ENCODE results near the gene MRPS7. TPM values are rescaled to one million over a fixed set of nuclear protein-coding genes. Genes with fewer than 3 reads are reported as not detected.

MRPS7 gene
- total and polyA plus RNA-seq, 2 donors (not counting 1 experiment from before 2014, with no cell fraction given): 25.1 to 42.6 TPM

DNA sequence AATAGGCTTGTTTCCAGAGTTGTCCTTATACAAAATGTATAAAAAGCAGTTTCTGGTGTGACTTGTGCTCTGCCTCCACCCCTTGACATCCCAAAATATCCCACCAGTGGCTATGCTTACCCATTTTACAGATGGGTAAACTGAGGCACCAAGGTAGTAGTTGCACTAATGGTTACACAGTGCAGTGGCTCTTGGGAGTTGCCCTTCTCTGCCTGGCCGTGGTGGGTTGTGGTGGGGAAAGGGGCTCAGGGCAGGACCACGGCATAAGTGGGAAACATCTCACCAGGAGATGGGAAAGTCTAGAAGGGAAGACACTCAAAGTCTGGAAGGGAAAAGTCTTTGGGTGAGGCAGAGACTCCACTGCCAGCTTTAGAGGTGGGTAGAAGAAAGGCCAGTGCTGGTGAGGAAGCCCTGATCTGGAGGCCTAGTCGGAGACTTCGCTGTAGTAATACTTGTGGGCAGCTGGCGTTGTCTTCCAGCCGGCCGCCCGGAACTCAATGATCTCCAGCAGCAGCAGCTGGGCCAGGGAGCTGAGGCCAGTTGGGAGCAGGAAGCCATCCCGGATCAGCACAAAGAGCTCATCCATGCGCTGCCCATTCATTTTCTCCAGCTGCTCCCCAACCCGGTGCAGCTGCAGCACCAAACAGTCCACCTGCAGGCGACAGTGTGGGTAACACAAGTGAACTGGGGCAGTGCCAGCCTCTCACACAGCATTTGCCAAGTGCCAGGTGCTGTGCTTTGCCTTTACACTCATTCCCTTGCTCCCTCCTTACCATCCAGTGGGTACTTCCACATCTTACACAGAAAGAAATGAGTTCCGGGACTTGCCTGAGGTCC, 4.9 kb downstream of the MRPS7 start:
- TF ChIP-seq, protein P1, sequence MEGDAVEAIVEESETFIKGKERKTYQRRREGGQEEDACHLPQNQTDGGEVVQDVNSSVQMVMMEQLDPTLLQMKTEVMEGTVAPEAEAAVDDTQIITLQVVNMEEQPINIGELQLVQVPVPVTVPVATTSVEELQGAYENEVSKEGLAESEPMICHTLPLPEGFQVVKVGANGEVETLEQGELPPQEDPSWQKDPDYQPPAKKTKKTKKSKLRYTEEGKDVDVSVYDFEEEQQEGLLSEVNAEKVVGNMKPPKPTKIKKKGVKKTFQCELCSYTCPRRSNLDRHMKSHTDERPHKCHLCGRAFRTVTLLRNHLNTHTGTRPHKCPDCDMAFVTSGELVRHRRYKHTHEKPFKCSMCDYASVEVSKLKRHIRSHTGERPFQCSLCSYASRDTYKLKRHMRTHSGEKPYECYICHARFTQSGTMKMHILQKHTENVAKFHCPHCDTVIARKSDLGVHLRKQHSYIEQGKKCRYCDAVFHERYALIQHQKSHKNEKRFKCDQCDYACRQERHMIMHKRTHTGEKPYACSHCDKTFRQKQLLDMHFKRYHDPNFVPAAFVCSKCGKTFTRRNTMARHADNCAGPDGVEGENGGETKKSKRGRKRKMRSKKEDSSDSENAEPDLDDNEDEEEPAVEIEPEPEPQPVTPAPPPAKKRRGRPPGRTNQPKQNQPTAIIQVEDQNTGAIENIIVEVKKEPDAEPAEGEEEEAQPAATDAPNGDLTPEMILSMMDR (IDR thresholded peaks at IDR 0.05): no peak
- TF ChIP-seq EZH2 (IDR thresholded peaks at IDR 0.05; ENCODE audit: borderline replicate concordance, insufficient read depth, low read depth, low read length, poor library complexity, severe bottlenecking): no peak
- Mint-ChIP-seq H3K4me1 (peaks cover 28% of the 10 kb centered on the region), H3K4me3 (no peak overlapping the region), H3K9me3 (ENCODE audit: insufficient read depth) (no peaks in the 10 kb centered on the region), H3K27me3 (no peaks in the 10 kb centered on the region), H3K27ac (no peak overlapping the region)
- H2AFZ ChIP-seq (ENCODE audit: insufficient read depth, low read depth, low read length, poor library complexity, severe bottlenecking): no peak overlapping the region
- H3K9me3 ChIP-seq (ENCODE audit: control extremely low read depth in 1 of 3, control insufficient read depth in 2 of 3, insufficient read depth in 1 of 3, low read length in 2 of 3): no peaks in the 10 kb centered on the region
- H3K9ac ChIP-seq (ENCODE audit: low read length): no peak overlapping the region
- ChIA-PET POLR2A (no interaction called here), CTCF (interaction anchor here (1.3 kb wide), 1 partner anchor 304 kb away, joined by 3 read pairs; no protein-coding TSS in a partner anchor)
- no peak overlapping the region for H3K4me3 ChIP-seq (ENCODE audit: control extremely low read depth in 1 of 5, extremely low read depth in 1 of 5, insufficient read depth in 1 of 5, low read depth in 2 of 5, low read length in 4 of 5)
- peaks cover 48% of the 10 kb centered on the region for H3K79me2 ChIP-seq (ENCODE audit: control insufficient read depth, insufficient read depth, low read length)
- peaks cover 18 to 24% of the 10 kb centered on the region in 2 donors for H3K4me1 ChIP-seq (ENCODE audit: control insufficient read depth in 2 of 2, insufficient read depth in 2 of 2, low read length in 2 of 2)
- H3K4me2 ChIP-seq (replicated peaks; ENCODE audit: low read depth, low read length, poor library complexity, severe bottlenecking): no peak overlapping the region
- intact Hi-C loops (cut with micrococcal nuclease): no loop called here
- no peaks in the 10 kb centered on the region for H3K27me3 ChIP-seq (replicated peaks in 1 of 4; ENCODE audit: control extremely low read depth in 1 of 4, control insufficient read depth in 3 of 4, insufficient read depth in 4 of 4, low read length in 3 of 4)
- ATAC-seq (ENCODE audit: low read depth) (no peak), DNase-seq (no peak)
- H4K20me1 ChIP-seq (ENCODE audit: control insufficient read depth, insufficient read depth, low read length, poor library complexity, severe bottlenecking): no peaks in the 10 kb centered on the region
- no peak overlapping the region for H3K27ac ChIP-seq (ENCODE audit: low read length in 2 of 2)
- WGBS (ENCODE audit: insufficient coverage): 96% methylated on average over 13 of the region's 13 CpGs
- H3K36me3 ChIP-seq (replicated peaks in 1 of 2; ENCODE audit: control extremely low read depth in 1 of 2, control insufficient read depth in 1 of 2, extremely low read depth in 1 of 2, insufficient read depth in 2 of 2, low read length in 1 of 2): peaks cover 0 to 26% of the 10 kb centered on the region in 2 experiments

GRCh38 chr17:75267153-75267410, 5.4 kb downstream of the MRPS7 start:
- no peak overlapping the region for H3K4me2 ChIP-seq (replicated peaks; ENCODE audit: low read depth, low read length, poor library complexity, severe bottlenecking)
- Mint-ChIP-seq H3K9me3 (ENCODE audit: insufficient read depth) (no peaks in the 10 kb centered on the region), H3K27ac (no peak overlapping the region), H3K27me3 (no peaks in the 10 kb centered on the region), H3K4me3 (no peak overlapping the region), H3K4me1 (peaks cover 28% of the 10 kb centered on the region)
- peaks cover 22 to 28% of the 10 kb centered on the region in 2 donors for H3K4me1 ChIP-seq (ENCODE audit: control insufficient read depth in 2 of 2, insufficient read depth in 2 of 2, low read length in 2 of 2)
- H4K20me1 ChIP-seq (ENCODE audit: control insufficient read depth, insufficient read depth, low read length, poor library complexity, severe bottlenecking): no peaks in the 10 kb centered on the region
- H3K9me3 ChIP-seq (ENCODE audit: control extremely low read depth in 1 of 3, control insufficient read depth in 2 of 3, insufficient read depth in 1 of 3, low read length in 2 of 3): no peaks in the 10 kb centered on the region
- DNase-seq: no peak
- H3K79me2 ChIP-seq (ENCODE audit: control insufficient read depth, insufficient read depth, low read length): peaks cover 42% of the 10 kb centered on the region
- no peak for ATAC-seq (ENCODE audit: low read depth)
- TF ChIP-seq, protein P1 (IDR thresholded peaks at IDR 0.05): no peak
- TF ChIP-seq EZH2 (IDR thresholded peaks at IDR 0.05; ENCODE audit: borderline replicate concordance, insufficient read depth, low read depth, low read length, poor library complexity, severe bottlenecking): no peak
- ChIA-PET CTCF (interaction anchor here (0.8 to 1.3 kb wide), 2 partner anchors 66 to 305 kb away, joined by 3 read pairs; no protein-coding TSS in a partner anchor), POLR2A (no interaction called here)
- H3K36me3 ChIP-seq (replicated peaks in 1 of 2; ENCODE audit: control extremely low read depth in 1 of 2, control insufficient read depth in 1 of 2, extremely low read depth in 1 of 2, insufficient read depth in 2 of 2, low read length in 1 of 2): peaks cover 0 to 26% of the 10 kb centered on the region in 2 experiments
- intact Hi-C loops (cut with micrococcal nuclease): no loop called here
- H3K27ac ChIP-seq (ENCODE audit: low read length in 2 of 2): no peak overlapping the region
- 83% methylated on average over 2 of the region's 2 CpGs for WGBS (ENCODE audit: insufficient coverage)
- no peaks in the 10 kb centered on the region for H3K27me3 ChIP-seq (replicated peaks in 1 of 4; ENCODE audit: control extremely low read depth in 1 of 4, control insufficient read depth in 3 of 4, insufficient read depth in 4 of 4, low read length in 3 of 4)
- no peak overlapping the region for H2AFZ ChIP-seq (ENCODE audit: insufficient read depth, low read depth, low read length, poor library complexity, severe bottlenecking)
- H3K9ac ChIP-seq (ENCODE audit: low read length): no peak overlapping the region
- H3K4me3 ChIP-seq (ENCODE audit: control extremely low read depth in 1 of 5, extremely low read depth in 1 of 5, insufficient read depth in 1 of 5, low read depth in 2 of 5, low read length in 4 of 5): no peak overlapping the region
